Fibroblast of skin of abdomen (primary cell): Measurements from ENCODE around the gene MLPH.

Experiments
- DNase-seq: peaks from one replicate; pipeline ENCODE4 v3.0.0-alpha.2; 2013

The MLPH gene

GRCh38 chr2:237501892-237502513 is 15.0 kb downstream of the MLPH start:
- DNase-seq = peak; percentile 23

DNA sequence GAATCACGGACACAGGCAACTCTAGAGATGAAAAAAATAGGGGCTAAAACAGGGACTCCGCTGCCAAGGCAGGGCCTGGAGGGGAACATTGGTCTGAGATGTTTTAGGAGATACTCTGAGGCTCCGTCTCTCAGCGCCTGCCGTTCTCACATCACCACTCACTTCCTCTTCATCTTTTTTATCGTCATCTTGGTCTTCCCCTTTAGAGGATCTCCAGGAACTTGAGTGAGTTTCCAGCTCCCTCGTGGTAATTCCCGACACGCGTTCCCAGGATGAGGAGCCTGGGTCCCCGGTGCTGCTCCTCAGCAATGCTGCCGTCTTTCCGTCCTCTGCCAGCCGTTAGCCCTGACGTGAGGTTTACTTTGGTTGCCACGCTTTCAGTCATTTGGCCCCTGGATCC is 16.1 kb downstream of the MLPH start:
- DNase-seq = no peak

DNA sequence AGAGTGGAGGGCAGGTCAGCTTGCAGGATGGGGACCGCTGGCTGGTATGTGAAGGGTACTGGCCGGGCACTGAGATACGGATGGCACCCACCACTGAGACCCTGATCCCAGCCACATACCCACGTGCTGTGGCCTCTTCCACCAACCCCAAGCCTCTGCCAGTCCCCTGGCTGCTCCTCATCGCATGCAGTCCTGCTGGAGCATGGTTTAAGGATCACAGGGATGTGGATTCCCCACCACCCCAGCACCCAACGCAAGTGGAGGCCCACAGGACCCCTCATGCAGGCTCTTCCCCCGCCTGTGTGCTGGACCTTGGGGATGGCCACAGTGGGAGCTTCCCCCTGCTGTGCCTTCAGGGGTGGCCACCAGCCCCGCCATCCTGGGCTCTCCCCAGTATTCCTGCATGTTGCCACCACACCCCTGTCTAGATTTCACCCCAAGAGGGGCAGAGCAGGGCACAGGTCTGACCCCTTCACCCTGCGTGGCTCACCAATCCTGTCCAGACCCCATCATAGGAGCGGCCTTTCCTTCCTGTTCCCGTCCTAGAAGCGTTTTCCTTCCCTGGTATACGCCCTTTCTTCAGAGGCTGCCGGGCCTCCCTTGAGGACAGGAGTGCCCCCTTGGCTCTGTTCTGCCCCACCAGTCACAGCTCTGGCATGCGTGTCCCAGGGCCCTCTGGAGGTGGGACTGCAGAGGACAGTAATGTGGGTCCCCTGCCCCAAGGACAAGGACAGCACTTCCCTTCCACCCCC is 18.3 kb downstream of the MLPH start:
- no peak for DNase-seq

GRCh38 chr2:237507512-237507911 is 20.5 kb downstream of the MLPH start:
- DNase-seq = no peak

GRCh38 chr2:237508361-237508760 is 21.3 kb downstream of the MLPH start:
- no peak for DNase-seq

DNA sequence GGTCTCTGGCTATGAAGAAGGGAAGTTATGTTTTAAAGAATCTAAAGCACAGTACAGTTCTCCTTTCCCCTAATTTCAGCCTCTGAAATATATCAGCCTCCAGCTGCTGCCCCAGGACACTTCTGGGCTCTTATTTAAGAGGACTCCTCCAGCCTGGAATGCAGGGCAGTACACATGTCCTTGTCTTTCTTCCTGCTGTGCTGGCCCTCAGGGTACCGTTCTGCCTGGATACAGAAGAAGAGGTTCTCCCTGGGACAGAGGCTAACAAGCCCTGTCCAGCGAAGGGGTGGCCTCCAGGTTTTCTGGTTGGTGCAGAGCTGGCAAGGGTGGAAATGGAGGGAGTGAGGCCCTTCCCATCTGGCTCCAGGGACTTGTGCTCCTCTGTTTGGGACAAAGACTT is 22.1 kb downstream of the MLPH start:
- DNase-seq = no peak

- DNase-seq = no peak
These were observed 22.9 kb downstream of the MLPH start for GRCh38 chr2:237509905-237510304.

DNA sequence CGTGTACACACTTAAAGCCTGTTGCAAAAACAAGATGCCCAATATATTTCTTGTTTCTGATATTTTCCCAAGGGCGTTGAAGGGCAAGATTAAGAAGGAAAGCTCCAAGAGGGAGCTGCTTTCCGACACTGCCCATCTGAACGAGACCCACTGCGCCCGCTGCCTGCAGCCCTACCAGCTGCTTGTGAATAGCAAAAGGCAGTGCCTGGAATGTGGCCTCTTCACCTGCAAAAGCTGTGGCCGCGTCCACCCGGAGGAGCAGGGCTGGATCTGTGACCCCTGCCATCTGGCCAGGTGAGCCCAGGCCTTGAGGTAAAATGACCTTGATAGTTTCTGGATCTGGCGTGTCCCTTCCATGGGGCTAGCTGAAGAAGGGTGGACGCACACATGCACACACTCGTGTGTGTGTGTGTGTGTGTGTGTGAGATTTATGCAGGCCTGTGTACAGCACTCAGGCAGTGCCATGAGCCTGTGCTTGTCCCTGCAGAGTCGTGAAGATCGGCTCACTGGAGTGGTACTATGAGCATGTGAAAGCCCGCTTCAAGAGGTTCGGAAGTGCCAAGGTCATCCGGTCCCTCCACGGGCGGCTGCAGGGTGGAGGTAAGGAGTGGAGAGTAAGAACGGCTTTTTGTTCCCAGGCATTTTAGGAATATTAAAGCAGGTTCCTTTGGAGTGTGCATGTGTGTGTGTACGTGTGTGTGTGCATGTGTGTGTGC is 23.6 kb downstream of the MLPH start:
- no peak for DNase-seq

GRCh38 chr2:237511433-237511832 is 24.4 kb downstream of the MLPH start:
- DNase-seq = no peak

DNA sequence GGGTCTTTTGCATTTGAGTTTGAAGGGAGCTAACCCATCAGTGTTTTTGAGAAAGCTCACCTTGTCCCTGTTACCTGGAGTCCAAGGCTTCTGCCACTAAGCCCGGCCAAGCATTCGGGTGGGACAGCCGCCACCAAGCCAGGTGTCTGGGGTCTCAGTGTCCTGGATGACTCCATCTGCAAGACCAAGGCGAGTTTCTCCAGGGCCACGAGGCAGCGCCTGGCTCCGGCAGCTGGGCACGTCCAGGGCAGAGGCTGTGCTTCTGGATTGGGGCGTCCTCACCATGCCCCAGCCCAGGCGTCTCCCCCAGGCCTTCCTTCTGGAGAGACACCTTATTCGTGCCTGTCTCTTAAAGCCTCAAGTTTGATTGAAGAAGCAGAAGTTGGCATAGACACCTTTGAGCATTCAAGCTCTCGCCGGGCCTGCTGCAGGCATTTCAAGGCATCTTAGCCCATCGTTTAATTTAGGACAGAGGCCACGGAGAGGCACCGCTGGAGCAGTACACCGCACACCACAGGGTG is 24.9 kb downstream of the MLPH start:
- DNase-seq = no peak

DNA sequence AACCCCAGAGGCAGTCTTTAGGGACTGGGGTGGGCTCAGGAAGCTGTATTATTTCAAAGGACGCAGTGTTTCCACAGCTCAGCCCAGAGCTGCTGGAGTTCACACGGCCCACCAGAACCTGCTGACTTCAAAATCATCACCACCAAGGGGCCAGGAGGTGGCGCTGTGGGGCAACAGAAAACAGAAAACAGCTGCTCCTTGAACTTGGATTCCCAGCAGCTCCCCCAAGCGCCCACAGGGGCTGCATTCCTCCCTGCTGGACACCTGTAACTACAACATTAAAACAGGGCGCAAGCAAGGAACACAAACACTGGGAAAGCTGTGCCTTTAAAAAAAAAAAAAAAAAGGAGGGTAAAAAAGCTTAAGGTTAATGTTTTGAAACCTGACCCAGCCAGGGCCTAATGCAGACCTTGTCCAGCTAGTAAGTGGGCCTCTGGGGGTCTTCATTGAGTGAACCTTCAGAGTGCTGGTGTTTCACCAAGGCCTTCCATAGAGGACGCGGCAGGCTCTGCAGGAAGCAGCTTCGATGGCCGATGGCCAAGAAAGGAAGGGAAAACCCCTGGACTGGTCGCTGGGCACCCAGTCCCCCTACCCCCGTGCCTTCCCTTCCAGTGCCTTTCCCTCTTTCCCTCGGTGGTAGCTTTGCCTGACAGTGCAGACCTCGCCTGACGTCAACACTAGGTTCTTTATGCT is 25.9 kb downstream of the MLPH start:
- DNase-seq = peak; percentile 85

GRCh38 chr2:237513693-237514092 is 26.6 kb downstream of the MLPH start:
- DNase-seq = no peak

GRCh38 chr2:237514474-237515130 is 27.6 kb downstream of the MLPH start:
- no peak for DNase-seq

DNA sequence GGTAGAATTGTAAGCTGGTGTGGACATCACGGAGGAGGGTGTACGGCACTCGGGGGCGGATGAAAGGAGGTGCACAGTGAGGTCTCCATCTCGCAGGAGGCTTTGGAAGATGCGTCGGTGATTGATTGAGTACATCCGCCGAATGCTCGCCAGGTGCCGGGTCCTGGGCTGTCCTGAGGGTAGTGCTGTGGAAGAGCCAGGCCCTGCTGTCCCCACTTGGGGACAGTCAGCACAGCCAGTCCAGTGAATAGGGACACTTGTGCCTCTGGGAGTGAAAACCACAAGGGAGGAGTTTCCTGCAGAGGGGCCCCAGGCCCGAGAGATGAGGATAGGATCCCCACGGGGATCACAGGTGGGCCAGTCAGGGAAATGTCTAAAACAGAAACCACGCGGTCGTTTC is 28.1 kb downstream of the MLPH start:
- DNase-seq = no peak

- DNase-seq = no peak
These were observed 28.7 kb downstream of the MLPH start for GRCh38 chr2:237515621-237516275.

- no peak for DNase-seq
These were observed 30.1 kb downstream of the MLPH start for GRCh38 chr2:237517163-237517562.

- no peak for DNase-seq
These were observed 30.9 kb downstream of the MLPH start for GRCh38 chr2:237517990-237518389.

DNA sequence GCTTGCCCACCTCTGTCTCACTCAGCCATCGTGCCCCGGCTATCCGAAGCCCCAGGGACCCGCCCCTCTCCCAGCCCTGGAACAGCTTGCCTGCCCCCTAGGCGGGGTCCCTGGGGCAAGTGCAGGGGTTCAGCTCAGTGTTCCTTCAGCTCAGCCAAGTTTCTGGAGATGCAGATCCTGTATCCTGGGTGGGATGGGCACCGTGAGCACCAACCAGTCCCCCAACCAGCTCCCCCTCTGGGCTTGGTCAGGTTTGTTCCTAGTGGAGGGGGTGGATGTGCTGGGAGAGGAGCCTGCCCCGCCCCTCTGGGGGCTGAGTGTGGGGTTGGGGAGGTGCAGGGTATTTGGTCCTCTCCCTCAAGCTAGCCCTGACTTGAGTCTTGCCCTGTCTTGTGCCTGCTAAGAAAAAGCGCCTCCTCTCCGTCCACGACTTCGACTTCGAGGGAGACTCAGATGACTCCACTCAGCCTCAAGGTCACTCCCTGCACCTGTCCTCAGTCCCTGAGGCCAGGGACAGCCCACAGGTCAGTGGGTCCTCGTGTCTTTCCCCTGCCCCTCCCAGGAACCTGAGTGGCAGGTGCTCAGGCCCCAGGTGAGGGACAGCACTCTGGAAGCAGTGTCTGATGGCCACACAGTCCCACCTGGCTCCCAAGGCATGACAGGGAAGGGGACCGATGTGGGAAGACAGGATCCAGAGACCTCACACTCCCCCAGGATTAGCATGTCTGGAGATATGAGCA is 32.6 kb downstream of the MLPH start:
- DNase-seq = no peak

DNA sequence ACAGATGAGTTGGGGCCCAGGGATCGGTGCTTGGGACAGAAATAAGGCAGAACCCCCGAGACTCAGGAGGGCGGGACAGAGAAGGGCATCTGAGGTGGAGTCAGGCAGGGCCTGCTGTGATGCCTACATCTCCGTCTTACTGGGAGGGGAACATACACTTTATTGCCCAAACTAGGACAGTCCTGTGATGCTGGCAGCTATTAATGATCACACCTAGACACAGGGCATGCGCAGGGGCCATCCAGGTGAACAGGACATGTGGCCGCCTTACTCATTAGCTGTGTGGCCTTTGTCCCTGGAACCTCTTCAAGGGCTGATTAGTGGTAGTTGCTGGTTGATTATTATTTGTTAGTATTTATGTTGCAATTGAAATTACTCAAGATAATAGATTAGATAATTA is 33.2 kb downstream of the MLPH start:
- no peak for DNase-seq

GRCh38 chr2:237524631-237525030 is 37.6 kb downstream of the MLPH start:
- no peak for DNase-seq

GRCh38 chr2:237525559-237526157 is 38.6 kb downstream of the MLPH start:
- DNase-seq = no peak
